ENCODE results near the gene BUD31.
"Not testable (repeated sequence)": the region's sequence is repeated elsewhere in the genome, so short reads cannot be mapped to it uniquely, and the experiment has no call there.

The BUD31 gene

GRCh38 chr7:99380823-99381663 lies 27.7 kb upstream of the BUD31 start:
- DNase-seq: peak; percentile 96

GRCh38 chr7:99381664-99382075 lies 27.1 kb upstream of the BUD31 start:
- DNase-seq: no peak

- DNase-seq: no peak
These were observed 25.6 kb upstream of the BUD31 start for GRCh38 chr7:99383203-99383602.

GRCh38 chr7:99383791-99384370 lies 24.9 kb upstream of the BUD31 start:
- DNase-seq: no peak

- no peak for DNase-seq
These were observed 24.2 kb upstream of the BUD31 start for GRCh38 chr7:99384523-99384922.

- DNase-seq: no peak
These were observed 23.2 kb upstream of the BUD31 start for GRCh38 chr7:99385564-99385963.

- no peak for DNase-seq
These were observed 22.1 kb upstream of the BUD31 start for GRCh38 chr7:99386584-99387238.

GRCh38 chr7:99387239-99387635 lies 21.5 kb upstream of the BUD31 start:
- DNase-seq: not testable (repeated sequence)

- DNase-seq: no peak
These were observed 20.9 kb upstream of the BUD31 start for GRCh38 chr7:99387912-99388311.

- DNase-seq: no peak
These were observed 19.0 kb upstream of the BUD31 start for GRCh38 chr7:99389772-99390171.

- no peak for DNase-seq
These were observed 17.7 kb upstream of the BUD31 start for GRCh38 chr7:99390941-99391602.

GRCh38 chr7:99392046-99392445 lies 16.7 kb upstream of the BUD31 start:
- DNase-seq: no peak

- peak; percentile 93 for DNase-seq
These were observed 16.0 kb upstream of the BUD31 start for GRCh38 chr7:99392659-99393354.

GRCh38 chr7:99393355-99394187 lies 15.2 kb upstream of the BUD31 start:
- no peak for DNase-seq

- DNase-seq: no peak
These were observed 14.6 kb upstream of the BUD31 start for GRCh38 chr7:99394188-99394502.

GRCh38 chr7:99395616-99396327 lies 13.0 kb upstream of the BUD31 start:
- no peak for DNase-seq

- no peak for DNase-seq
These were observed 12.1 kb upstream of the BUD31 start for GRCh38 chr7:99396418-99397296.

GRCh38 chr7:99397297-99397983 lies 11.3 kb upstream of the BUD31 start:
- DNase-seq: no peak

- no peak for DNase-seq
These were observed 9.8 kb upstream of the BUD31 start for GRCh38 chr7:99398891-99399445.

Data from activated effector memory CD4-positive, alpha-beta T cell treated with anti-CD3 and anti-CD28 coated beads, Interleukin-2, amount 50 U/mL, for 16 hours (primary cell).